Upper lobe of left lung (tissue), 4 donors: ENCODE data around the gene ZNF593OS.

ENCODE experiments used
- POLR2A ChIP-seq, 4 donors: fragments of 450-650 bp; IDR thresholded peaks; one replicate each; pipeline ENCODE4 v1.5.1; 2016 to 2017; ENCODE audit warnings: antibody characterized with exemption in 4 of 4, mild to moderate bottlenecking in 2 of 4
- TF ChIP-seq, protein P1 (sequence below), 6 experiments: fragments of 450-650 bp in 4 of 6; fragments of 200-600 bp in 2 of 6; sonication (generic) in 2 of 6; IDR thresholded peaks; one replicate each; pipeline ENCODE4 v1.5.1; 2016 to 2019; ENCODE audit warnings: antibody characterized with exemption in 6 of 6

DNA sequence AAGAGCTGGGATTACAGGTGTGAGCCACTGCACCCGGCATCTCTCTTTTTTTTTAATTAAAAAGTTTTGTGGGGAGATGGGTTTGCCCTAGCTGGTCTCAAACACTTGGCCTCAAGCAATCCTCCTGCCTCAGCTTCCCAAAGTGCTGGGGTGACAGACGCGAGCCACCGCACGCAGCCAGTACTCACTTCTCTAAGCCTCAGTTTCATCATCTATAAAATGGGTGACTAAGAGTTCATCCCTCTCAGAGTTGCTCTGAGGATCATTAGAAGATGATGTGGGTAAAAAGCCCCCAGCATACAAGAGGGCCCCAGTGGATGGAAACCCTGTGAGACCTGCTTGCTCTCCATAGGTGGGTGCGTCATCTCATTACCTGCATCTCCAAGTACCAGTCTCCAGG is 16.2 kb upstream of the ZNF593OS start:
- TF ChIP-seq, protein P1, sequence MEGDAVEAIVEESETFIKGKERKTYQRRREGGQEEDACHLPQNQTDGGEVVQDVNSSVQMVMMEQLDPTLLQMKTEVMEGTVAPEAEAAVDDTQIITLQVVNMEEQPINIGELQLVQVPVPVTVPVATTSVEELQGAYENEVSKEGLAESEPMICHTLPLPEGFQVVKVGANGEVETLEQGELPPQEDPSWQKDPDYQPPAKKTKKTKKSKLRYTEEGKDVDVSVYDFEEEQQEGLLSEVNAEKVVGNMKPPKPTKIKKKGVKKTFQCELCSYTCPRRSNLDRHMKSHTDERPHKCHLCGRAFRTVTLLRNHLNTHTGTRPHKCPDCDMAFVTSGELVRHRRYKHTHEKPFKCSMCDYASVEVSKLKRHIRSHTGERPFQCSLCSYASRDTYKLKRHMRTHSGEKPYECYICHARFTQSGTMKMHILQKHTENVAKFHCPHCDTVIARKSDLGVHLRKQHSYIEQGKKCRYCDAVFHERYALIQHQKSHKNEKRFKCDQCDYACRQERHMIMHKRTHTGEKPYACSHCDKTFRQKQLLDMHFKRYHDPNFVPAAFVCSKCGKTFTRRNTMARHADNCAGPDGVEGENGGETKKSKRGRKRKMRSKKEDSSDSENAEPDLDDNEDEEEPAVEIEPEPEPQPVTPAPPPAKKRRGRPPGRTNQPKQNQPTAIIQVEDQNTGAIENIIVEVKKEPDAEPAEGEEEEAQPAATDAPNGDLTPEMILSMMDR (IDR thresholded peaks at IDR 0.05), result no peak
- TF ChIP-seq POLR2A (IDR thresholded peaks at IDR 0.05), result no peak
